Hepatocyte (in vitro differentiated cells): ENCODE results near the gene NPAS3.

ENCODE experiments used
- CTCF ChIP-seq: fragments of 200-600 bp; sonication (generic); IDR thresholded peaks from 2 replicates; pipeline ENCODE4 v1.5.1; 2016; ENCODE audit warnings: antibody characterized with exemption, mild to moderate bottlenecking; ENCODE audit not compliant: poor library complexity
- EZH2phosphoT487 ChIP-seq: fragments of 200-600 bp; sonication (generic); IDR thresholded peaks from one replicate; pipeline ENCODE4 v1.6.1; 2018; ENCODE audit warnings: antibody characterized with exemption, mild to moderate bottlenecking, low read depth, moderate library complexity; ENCODE audit not compliant: unreplicated experiment, severe bottlenecking

- TF ChIP-seq CTCF (no peak), EZH2phosphoT487 (no peak)
These were observed 454.7 kb downstream of the NPAS3 start for GRCh38 chr14:33393231-33393894.
